DMS 273 treated with DMSO at 0.1 percent for 48 hours (cell line): ENCODE results near the gene ARHGAP10.
A peak's percentile ranks its signal among the peaks of the same experiment; 100 is the strongest.

Source experiments
- DNase-seq: peaks from one replicate; lab custom pipeline; 2025; lab: John Stamatoyannopoulos, UW

Gene ARHGAP10

GRCh38 chr4:147731580-147732517 lies at the start of gene ARHGAP10:
Gene ARHGAP10 (plus strand): TSS chr4:147732088. CDS start chr4:147732302, 214 bp downstream.
- DNase-seq: peak; percentile 27

- no peak for DNase-seq
These were observed 49.1 kb upstream of the ARHGAP10 start for GRCh38 chr4:147682755-147683154.

GRCh38 chr4:147683188-147683591 lies 48.7 kb upstream of the ARHGAP10 start:
- no peak for DNase-seq

GRCh38 chr4:147683717-147684700 lies 47.9 kb upstream of the ARHGAP10 start, which contains the start of gene PRMT9:
Gene PRMT9 (minus strand): TSS chr4:147684163. CDS start chr4:147683987, 176 bp downstream.
- peak; percentile 38 for DNase-seq

- DNase-seq: no peak
These were observed 42.8 kb upstream of the ARHGAP10 start for GRCh38 chr4:147689067-147689466.

- DNase-seq: no peak
These were observed 40.1 kb upstream of the ARHGAP10 start for GRCh38 chr4:147691820-147692219.

- DNase-seq: no peak
These were observed 38.7 kb upstream of the ARHGAP10 start for GRCh38 chr4:147693218-147693617.

- DNase-seq: no peak
These were observed 35.0 kb upstream of the ARHGAP10 start for GRCh38 chr4:147696866-147697265.

- no peak for DNase-seq
These were observed 27.0 kb upstream of the ARHGAP10 start for GRCh38 chr4:147704846-147705245.

- no peak for DNase-seq
These were observed 23.8 kb upstream of the ARHGAP10 start for GRCh38 chr4:147707892-147708672.

- DNase-seq: no peak
These were observed 21.9 kb upstream of the ARHGAP10 start for GRCh38 chr4:147709999-147710398.

GRCh38 chr4:147714575-147715401 lies 17.1 kb upstream of the ARHGAP10 start:
- DNase-seq: no peak

GRCh38 chr4:147717878-147718277 lies 14.0 kb upstream of the ARHGAP10 start:
- DNase-seq: no peak

GRCh38 chr4:147723326-147723725 lies 8.6 kb upstream of the ARHGAP10 start:
- DNase-seq: no peak

GRCh38 chr4:147724468-147725201 lies 7.3 kb upstream of the ARHGAP10 start:
- DNase-seq: no peak

GRCh38 chr4:147725673-147726072 lies 6.2 kb upstream of the ARHGAP10 start:
- no peak for DNase-seq

- DNase-seq: no peak
These were observed 4.3 kb upstream of the ARHGAP10 start for GRCh38 chr4:147727476-147728028.

- DNase-seq: no peak
These were observed 1.6 kb upstream of the ARHGAP10 start for GRCh38 chr4:147730333-147730732.

- no peak for DNase-seq
These were observed 789 bp downstream of the ARHGAP10 start for GRCh38 chr4:147732518-147733235.
